ENCODE data around the gene F2RL1. TPM values are rescaled to one million over a fixed set of nuclear protein-coding genes. Genes with fewer than 3 reads are reported as not detected.

F2RL1 gene
- total and polyA plus RNA-seq, 2 of the 13 experiments (the other 11 are each of a cell fraction or from before 2014, with no cell fraction given), result 9.9 to 23.0 TPM

- TF ChIP-seq ZNF367 (CRISPR knock-in tag; IDR thresholded peaks at IDR 0.05; ENCODE audit: borderline replicate concordance) (no peak), CEBPB (IDR thresholded peaks at IDR 0.05; ENCODE audit: borderline replicate concordance, low read depth, low read length) (no peak), ZNF451 (CRISPR knock-in tag; IDR thresholded peaks at IDR 0.05) (no peak), SKIL (CRISPR knock-in tag; IDR thresholded peaks at IDR 0.05; ENCODE audit: borderline replicate concordance) (peak; percentile 42; the same call in 1 of the 2 replicates), HDAC6 (IDR thresholded peaks at IDR 0.05; ENCODE audit: low read depth, low read length) (no peak), PHF8 (CRISPR knock-in tag; IDR thresholded peaks at IDR 0.05) (peak; percentile 57; the same call in 1 of the 2 replicates), ZNF777 (CRISPR knock-in tag; IDR thresholded peaks at IDR 0.05) (peak; percentile 91), SRSF1 (optimal IDR thresholded peaks at IDR 0.05; ENCODE audit: low read depth, low read length) (no peak), NFE2L2 (IDR thresholded peaks at IDR 0.05; ENCODE audit: low read length) (no peak), XRCC5 (optimal IDR thresholded peaks at IDR 0.05; ENCODE audit: low read length) (peak; percentile 62), MAFF (IDR thresholded peaks at IDR 0.05; ENCODE audit: low read depth, low read length) (no peak), ZNF101 (CRISPR knock-in tag; IDR thresholded peaks at IDR 0.05; ENCODE audit: borderline replicate concordance, low read depth) (no peak), ZNF790 (CRISPR knock-in tag; IDR thresholded peaks at IDR 0.05; ENCODE audit: borderline replicate concordance) (no peak), KLF16 (CRISPR knock-in tag; IDR thresholded peaks at IDR 0.05) (peak in 1 of 2 experiments; percentile 22; a peak in 1 of 4 replicates), SETDB1 (CRISPR knock-in tag; IDR thresholded peaks at IDR 0.05; ENCODE audit: borderline replicate concordance) (no peak), ZNF556 (CRISPR knock-in tag; IDR thresholded peaks at IDR 0.05; ENCODE audit: borderline replicate concordance) (no peak; the same call in 1 of the 2 replicates), MTA3 (CRISPR knock-in tag; IDR thresholded peaks at IDR 0.05) (no peak), MZF1 (CRISPR knock-in tag; IDR thresholded peaks at IDR 0.05; ENCODE audit: borderline replicate concordance) (no peak), CENPBD1 (CRISPR knock-in tag; IDR thresholded peaks at IDR 0.05; ENCODE audit: borderline replicate concordance, low read depth) (no peak), CCAR2 (optimal IDR thresholded peaks at IDR 0.05; ENCODE audit: low read depth, low read length) (no peak), KAT8 (CRISPR knock-in tag; IDR thresholded peaks at IDR 0.05) (peak; percentile 47; the same call in 1 of the 2 replicates), ZUFSP (CRISPR knock-in tag; IDR thresholded peaks at IDR 0.05; ENCODE audit: borderline replicate concordance) (no peak), ZFP41 (CRISPR knock-in tag; IDR thresholded peaks at IDR 0.05; ENCODE audit: borderline replicate concordance) (no peak), KDM4B (CRISPR knock-in tag; IDR thresholded peaks at IDR 0.05) (no peak), ZNF34 (CRISPR knock-in tag; IDR thresholded peaks at IDR 0.05; ENCODE audit: borderline replicate concordance) (no peak), ASH2L (IDR thresholded peaks at IDR 0.05; ENCODE audit: insufficient read length, low read depth, low read length) (peak; percentile 63)
Observed at GRCh38 chr5:76818844-76819831, at the start of gene F2RL1 (continued).

Measured in HepG2 (cell line).